Endothelial cell of umbilical vein (primary cell): ENCODE results near the gene BUD31. TPM values are rescaled to one million over a fixed set of nuclear protein-coding genes. Genes with fewer than 3 reads are reported as not detected.

Experiments used
- BruUV-seq: library from RNA; stranded (reverse); fragments of 400-500 nt; replicated peaks from 2 replicates; lab custom pipeline; 2021; lab: Mats Ljungman, UMichigan
- CTCF ChIA-PET: fragments of 300-600, 350-600 bp; sonication (Branson Sonifier 250); formaldehyde crosslinking; loops from one replicate; lab custom pipeline; 2021; ENCODE audit warnings: antibody characterized with exemption, inconsistent platforms; lab: Charles Lee
- POLR2A ChIA-PET: fragments of 300-600, 350-600 bp; sonication (Branson Sonifier 250); formaldehyde crosslinking; loops from one replicate; lab custom pipeline; 2021; ENCODE audit warnings: antibody characterized with exemption, inconsistent platforms; lab: Charles Lee
- DNase-seq: peaks from one replicate; pipeline ENCODE4 v3.0.0-alpha.2; 2011; ENCODE audit warnings: low read depth, low spot score
- FAIRE-seq: peaks from 2 replicates; lab custom pipeline; 2011; peaks lifted over from hg19 to GRCh38; lab: Jason Lieb, UNC
- H2AFZ ChIP-seq: 2 replicates; pipeline ENCODE4 v1.6.0; 2012; ENCODE audit warnings: low read depth, low read length, control low read depth, inconsistent platforms
- H3K27ac ChIP-seq: 2 replicates; pipeline ENCODE4 v1.5.1; 2011; ENCODE audit warnings: low read depth, mild to moderate bottlenecking, control low read depth, low read length, moderate library complexity; ENCODE audit not compliant: insufficient read depth
- H3K27me3 ChIP-seq, 2 experiments: 2 replicates each; pipeline versions ENCODE4 v1.6.0 to v1.6.1; 2011; ENCODE audit warnings: low read length in 2 of 2, mixed read lengths in 1 of 2; ENCODE audit not compliant: control insufficient read depth in 2 of 2, insufficient read depth in 2 of 2
- H3K36me3 ChIP-seq, 2 experiments: 2 replicates in 1 of 2; 3 replicates in 1 of 2; pipeline ENCODE4 v1.5.1; 2011; ENCODE audit warnings: low read length in 2 of 2, mild to moderate bottlenecking in 1 of 2, moderate library complexity in 1 of 2; ENCODE audit not compliant: control insufficient read depth in 2 of 2, insufficient read depth in 2 of 2; ENCODE audit errors: extremely low read depth in 1 of 2
- H3K4me1 ChIP-seq: 3 replicates; pipeline ENCODE4 v1.5.1; 2011; ENCODE audit warnings: mild to moderate bottlenecking, low read length; ENCODE audit not compliant: control insufficient read depth, insufficient read depth; ENCODE audit errors: extremely low read depth
- H3K4me2 ChIP-seq: 2 replicates; pipeline ENCODE4 v1.6.1; 2011; ENCODE audit warnings: low read length, control low read depth, mixed read lengths; ENCODE audit not compliant: insufficient read depth
- H3K4me3 ChIP-seq, 3 experiments: fragments of 200-600 bp in 1 of 3; sonication (generic), shearing (Covaris generic) in 1 of 3; replicated peaks in 1 of 3; 2 replicates each; pipeline ENCODE4 v1.5.1; 2011 to 2016; ENCODE audit warnings: control low read depth in 3 of 3, low read length in 3 of 3, mild to moderate bottlenecking in 2 of 3, inconsistent platforms in 1 of 3, low read depth in 1 of 3, moderate library complexity in 1 of 3; ENCODE audit not compliant: insufficient read depth in 1 of 3
- H3K79me2 ChIP-seq: 2 replicates; pipeline ENCODE4 v1.6.0; 2012; ENCODE audit warnings: low read length, inconsistent platforms; ENCODE audit not compliant: control insufficient read depth, insufficient read depth
- H3K9ac ChIP-seq: replicated peaks from 2 replicates; pipeline ENCODE3; 2011; ENCODE audit warnings: low read length, control low read depth; ENCODE audit not compliant: insufficient read depth; ENCODE audit errors: extremely low read depth
- H3K9me1 ChIP-seq: replicated peaks from 3 replicates; pipeline ENCODE4 v1.6.0; 2011; ENCODE audit warnings: mild to moderate bottlenecking, low read length; ENCODE audit not compliant: control insufficient read depth, insufficient read depth; ENCODE audit errors: extremely low read depth
- H3K9me3 ChIP-seq: replicated peaks from 2 replicates; pipeline ENCODE4 v1.5.1; 2012; ENCODE audit warnings: low read length, inconsistent platforms; ENCODE audit not compliant: control insufficient read depth, insufficient read depth
- H4K20me1 ChIP-seq: replicated peaks from 2 replicates; pipeline ENCODE3; 2011; ENCODE audit warnings: mild to moderate bottlenecking, low read length; ENCODE audit not compliant: control insufficient read depth, insufficient read depth; ENCODE audit errors: extremely low read depth
- EZH2 ChIP-seq: IDR thresholded peaks from 2 replicates; pipeline ENCODE4 v1.6.1; 2012; ENCODE audit warnings: borderline replicate concordance, low read depth, mild to moderate bottlenecking, moderate library complexity, low read length, inconsistent platforms; ENCODE audit not compliant: severe bottlenecking
- FOS ChIP-seq: IDR thresholded peaks from 2 replicates; pipeline ENCODE4 v1.6.1; 2011; ENCODE audit warnings: mild to moderate bottlenecking, low read length, moderate library complexity, borderline replicate concordance; ENCODE audit not compliant: insufficient read depth
- GATA2 ChIP-seq: IDR thresholded peaks from 2 replicates; pipeline ENCODE4 v1.7.0; 2011; ENCODE audit warnings: low read depth, mild to moderate bottlenecking, moderate library complexity, mixed read lengths, low read length; ENCODE audit not compliant: insufficient read length, insufficient read depth
- JUN ChIP-seq: IDR thresholded peaks from 2 replicates; pipeline ENCODE4 v1.6.1; 2011; ENCODE audit warnings: borderline replicate concordance, low read depth; ENCODE audit not compliant: insufficient read length, insufficient read depth
- MAX ChIP-seq: IDR thresholded peaks from 2 replicates; pipeline ENCODE4 v1.6.1; 2011; ENCODE audit not compliant: insufficient read depth, insufficient read length
- MYC ChIP-seq: IDR thresholded peaks from one replicate; pipeline ENCODE4 v1.6.1; 2011; ENCODE audit warnings: mild to moderate bottlenecking, low read depth, low read length
- POLR2A ChIP-seq: IDR thresholded peaks from 2 replicates; pipeline ENCODE4 v1.6.1; 2012; ENCODE audit warnings: low read depth, mild to moderate bottlenecking, control low read depth, low read length
- POLR2AphosphoS5 ChIP-seq: IDR thresholded peaks from 2 replicates; pipeline ENCODE4 v1.6.1; 2012; ENCODE audit warnings: low read depth, mild to moderate bottlenecking, control low read depth, low read length, moderate library complexity; ENCODE audit not compliant: insufficient read depth
- dilution Hi-C: fragments of 300-500 bp; cut with MboI; formaldehyde crosslinking; loops from one replicate; pipeline ENCODE4 v1.15.0; 2019; ENCODE audit warnings: low sequenced_read_pairs; ENCODE audit not compliant: extremely low pct_ligation_motif_present
- intact Hi-C: fragments of 100-400 bp; cut with micrococcal nuclease; formaldehyde crosslinking; loops from one replicate; pipeline ENCODE4 v1.10.0; 2022
- polyA plus RNA-seq, 4 experiments: library from polyadenylated mRNA; depleted of rRNA in 3 of 4; stranded (reverse) in 3 of 4; unstranded in 1 of 4; fragments of >200 nt; gene quantifications; 2 replicates each; pipeline versions ENCODE4 v1.2.1 to v1.2.3, GENCODE V29; 2011 to 2012; ENCODE audit warnings: missing spikeins in 1 of 4
- total RNA-seq: library from RNA; stranded (reverse); gene quantifications from 2 replicates; pipeline ENCODE4 v1.2.3, GENCODE V29; 2021
- TF ChIP-seq, protein P1 (sequence below), 2 donors: IDR thresholded peaks; 1 replicate in 1 of 2; 2 replicates in 1 of 2; pipeline ENCODE4 v1.5.1; 2011; ENCODE audit warnings: low read length in 2 of 2, mild to moderate bottlenecking in 2 of 2, moderate library complexity in 2 of 2, control low read depth in 1 of 2, inconsistent platforms in 1 of 2, low read depth in 1 of 2; ENCODE audit not compliant: insufficient read depth in 1 of 2; ENCODE audit errors: extremely low read depth in 1 of 2

Gene BUD31
- total and polyA plus RNA-seq, 2 donors (not counting 3 experiments of a cell fraction or from before 2014, with no cell fraction given) = 67.8 to 122 TPM

DNA sequence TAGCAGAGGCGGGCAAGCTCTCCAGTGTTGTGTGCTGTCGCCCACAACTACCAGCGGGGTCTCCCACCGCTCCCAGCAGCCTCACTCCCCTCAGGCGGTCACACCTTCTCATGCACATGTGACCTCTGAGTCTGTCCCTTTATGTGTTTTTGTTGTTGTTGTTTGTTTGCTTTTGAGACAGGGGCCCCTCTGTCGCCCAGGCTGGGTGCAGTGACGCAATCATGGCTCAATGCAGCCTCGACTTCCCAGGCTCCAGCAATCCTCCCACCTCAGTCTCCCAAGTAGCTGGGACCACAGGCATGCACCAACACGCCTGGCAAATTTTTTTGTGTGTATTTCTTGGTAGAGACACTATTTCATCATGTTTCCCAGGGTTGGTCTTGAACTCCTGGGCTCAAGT is 31.4 kb downstream of the BUD31 start:
- Histone ChIP-seq H3K4me3 (peak overlapping the region in 1 of 3 experiments; percentile 88), H4K20me1 (no peaks in the 10 kb centered on the region), H3K4me1 (peaks cover 14% of the 10 kb centered on the region), H3K36me3 (peaks cover 5 to 9% of the 10 kb centered on the region in 2 experiments), H3K27ac (no peak overlapping the region), H2AFZ (no peak overlapping the region), H3K27me3 (no peaks in the 10 kb centered on the region), H3K9me1 (no peaks in the 10 kb centered on the region), H3K79me2 (peaks cover 46% of the 10 kb centered on the region), H3K9me3 (no peaks in the 10 kb centered on the region), H3K4me2 (peak overlapping the region; percentile 83), H3K9ac (no peak overlapping the region)
- TF ChIP-seq MYC (no peak), MAX (no peak), JUN (no peak), GATA2 (no peak), EZH2 (no peak), POLR2A (no peak), FOS (no peak), POLR2AphosphoS5 (no peak)
- TF ChIP-seq, protein P1, sequence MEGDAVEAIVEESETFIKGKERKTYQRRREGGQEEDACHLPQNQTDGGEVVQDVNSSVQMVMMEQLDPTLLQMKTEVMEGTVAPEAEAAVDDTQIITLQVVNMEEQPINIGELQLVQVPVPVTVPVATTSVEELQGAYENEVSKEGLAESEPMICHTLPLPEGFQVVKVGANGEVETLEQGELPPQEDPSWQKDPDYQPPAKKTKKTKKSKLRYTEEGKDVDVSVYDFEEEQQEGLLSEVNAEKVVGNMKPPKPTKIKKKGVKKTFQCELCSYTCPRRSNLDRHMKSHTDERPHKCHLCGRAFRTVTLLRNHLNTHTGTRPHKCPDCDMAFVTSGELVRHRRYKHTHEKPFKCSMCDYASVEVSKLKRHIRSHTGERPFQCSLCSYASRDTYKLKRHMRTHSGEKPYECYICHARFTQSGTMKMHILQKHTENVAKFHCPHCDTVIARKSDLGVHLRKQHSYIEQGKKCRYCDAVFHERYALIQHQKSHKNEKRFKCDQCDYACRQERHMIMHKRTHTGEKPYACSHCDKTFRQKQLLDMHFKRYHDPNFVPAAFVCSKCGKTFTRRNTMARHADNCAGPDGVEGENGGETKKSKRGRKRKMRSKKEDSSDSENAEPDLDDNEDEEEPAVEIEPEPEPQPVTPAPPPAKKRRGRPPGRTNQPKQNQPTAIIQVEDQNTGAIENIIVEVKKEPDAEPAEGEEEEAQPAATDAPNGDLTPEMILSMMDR (IDR thresholded peaks at IDR 0.05; ENCODE audit: extremely low read depth in 1 of 2, insufficient read depth in 1 of 2, low read depth in 1 of 2, low read length in 2 of 2) = no peak
- intact Hi-C loops (no loop called here), dilution Hi-C loops (no loop called here)
- ChIA-PET CTCF (no interaction called here), POLR2A (no interaction called here)
- FAIRE-seq (peak; percentile 66), DNase-seq (no peak)
- no TSS peak for BruUV-seq
